ENCODE results near the gene SLC35C1. TPM values are rescaled to one million over a fixed set of nuclear protein-coding genes. Genes with fewer than 3 reads are reported as not detected.

The SLC35C1 gene
- total RNA-seq, 4 donors from 2014 or later, result 3.8 to 12.1 (median 7.0) TPM

DNA sequence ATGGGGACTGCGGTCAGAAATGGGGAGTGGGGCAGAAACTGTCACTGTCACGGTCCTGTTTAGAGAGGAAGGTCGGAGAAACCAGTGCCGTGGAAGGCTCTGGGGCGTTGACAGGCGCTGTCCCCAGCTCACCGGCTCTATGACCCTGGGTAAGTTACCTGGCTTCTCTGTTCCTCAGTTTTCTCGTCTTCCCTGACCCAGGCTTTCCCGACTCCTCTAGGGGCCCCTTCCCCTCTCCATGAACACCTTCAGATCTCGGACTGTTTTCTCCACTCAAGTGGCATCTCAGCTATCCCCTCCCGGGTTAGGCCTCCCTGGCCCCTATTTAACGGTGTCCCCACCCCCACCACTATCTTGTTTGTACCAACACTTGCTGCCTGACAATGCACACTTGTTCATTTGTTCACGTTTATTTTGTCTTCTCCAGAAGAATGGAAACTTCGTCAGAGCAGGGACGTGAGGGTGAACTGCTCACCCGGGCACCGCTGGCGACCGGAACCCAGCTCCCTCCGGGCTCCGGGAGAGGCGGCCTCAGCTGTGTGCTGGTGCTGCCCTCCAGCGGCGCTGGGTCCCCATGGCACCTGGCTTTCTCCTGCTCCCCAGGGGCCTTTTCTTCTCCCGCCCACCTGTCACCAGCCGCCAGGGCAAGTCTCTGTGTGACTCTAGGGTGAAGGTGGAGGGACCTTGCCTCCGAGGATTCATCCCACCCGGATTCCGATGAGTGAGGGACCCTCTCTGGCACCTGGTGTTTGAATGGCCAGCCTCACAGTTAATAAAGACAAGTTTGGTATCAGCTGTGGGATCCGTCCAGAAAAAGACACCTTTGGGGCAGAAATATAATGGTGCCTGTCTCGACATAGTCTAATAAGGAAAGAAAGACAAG, 33.1 kb upstream of the SLC35C1 start:
- intact Hi-C loops (cut with DNase I; ENCODE audit: low total_unique reads), result loop anchor here (10.0 kb wide), 2 partner anchors 407 to 437 kb away; no protein-coding TSS in a partner anchor
- 2% methylated on average over 29 to 31 of the region's 31 CpGs for WGBS, 2 donors
- no peak for TF ChIP-seq POLR2A (IDR thresholded peaks at IDR 0.05)
- TF ChIP-seq, protein P1, sequence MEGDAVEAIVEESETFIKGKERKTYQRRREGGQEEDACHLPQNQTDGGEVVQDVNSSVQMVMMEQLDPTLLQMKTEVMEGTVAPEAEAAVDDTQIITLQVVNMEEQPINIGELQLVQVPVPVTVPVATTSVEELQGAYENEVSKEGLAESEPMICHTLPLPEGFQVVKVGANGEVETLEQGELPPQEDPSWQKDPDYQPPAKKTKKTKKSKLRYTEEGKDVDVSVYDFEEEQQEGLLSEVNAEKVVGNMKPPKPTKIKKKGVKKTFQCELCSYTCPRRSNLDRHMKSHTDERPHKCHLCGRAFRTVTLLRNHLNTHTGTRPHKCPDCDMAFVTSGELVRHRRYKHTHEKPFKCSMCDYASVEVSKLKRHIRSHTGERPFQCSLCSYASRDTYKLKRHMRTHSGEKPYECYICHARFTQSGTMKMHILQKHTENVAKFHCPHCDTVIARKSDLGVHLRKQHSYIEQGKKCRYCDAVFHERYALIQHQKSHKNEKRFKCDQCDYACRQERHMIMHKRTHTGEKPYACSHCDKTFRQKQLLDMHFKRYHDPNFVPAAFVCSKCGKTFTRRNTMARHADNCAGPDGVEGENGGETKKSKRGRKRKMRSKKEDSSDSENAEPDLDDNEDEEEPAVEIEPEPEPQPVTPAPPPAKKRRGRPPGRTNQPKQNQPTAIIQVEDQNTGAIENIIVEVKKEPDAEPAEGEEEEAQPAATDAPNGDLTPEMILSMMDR (IDR thresholded peaks at IDR 0.05), result peak in 1 of 3 donors; percentile 74
- H3K4me3 ChIP-seq (ENCODE audit: low read depth, poor library complexity, severe bottlenecking), result peak overlapping the region; percentile 32
- peak; percentile 67 to 96 for DNase-seq (ENCODE audit: low spot score in 2 of 2)

DNA sequence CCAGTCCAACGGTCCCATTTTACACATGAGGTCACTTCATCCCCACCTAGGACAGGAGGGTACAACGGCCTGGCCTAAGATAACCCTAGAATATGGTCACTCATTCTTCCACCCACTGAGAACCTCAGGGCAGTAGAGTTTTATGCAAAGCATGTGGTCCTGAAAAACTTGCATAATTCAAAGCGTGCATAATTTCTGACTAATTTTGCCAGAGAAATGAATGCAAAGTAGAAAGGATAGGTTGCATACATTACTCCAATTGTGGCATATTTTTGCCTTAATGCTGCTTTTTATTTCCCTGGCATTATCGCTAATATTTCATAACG, 32.5 kb upstream of the SLC35C1 start:
- TF ChIP-seq POLR2A (IDR thresholded peaks at IDR 0.05), result no peak
- TF ChIP-seq, protein P1 (IDR thresholded peaks at IDR 0.05), result no peak
- no peak overlapping the region for H3K4me3 ChIP-seq (ENCODE audit: low read depth, poor library complexity, severe bottlenecking)
- intact Hi-C loops (cut with DNase I; ENCODE audit: low total_unique reads), result loop anchor here (10.0 kb wide), 2 partner anchors 408 to 438 kb away; no protein-coding TSS in a partner anchor
- 51 to 58% methylated on average over 5 of the region's 5 CpGs for WGBS, 2 donors
- DNase-seq (ENCODE audit: low spot score in 2 of 2), result no peak

DNA sequence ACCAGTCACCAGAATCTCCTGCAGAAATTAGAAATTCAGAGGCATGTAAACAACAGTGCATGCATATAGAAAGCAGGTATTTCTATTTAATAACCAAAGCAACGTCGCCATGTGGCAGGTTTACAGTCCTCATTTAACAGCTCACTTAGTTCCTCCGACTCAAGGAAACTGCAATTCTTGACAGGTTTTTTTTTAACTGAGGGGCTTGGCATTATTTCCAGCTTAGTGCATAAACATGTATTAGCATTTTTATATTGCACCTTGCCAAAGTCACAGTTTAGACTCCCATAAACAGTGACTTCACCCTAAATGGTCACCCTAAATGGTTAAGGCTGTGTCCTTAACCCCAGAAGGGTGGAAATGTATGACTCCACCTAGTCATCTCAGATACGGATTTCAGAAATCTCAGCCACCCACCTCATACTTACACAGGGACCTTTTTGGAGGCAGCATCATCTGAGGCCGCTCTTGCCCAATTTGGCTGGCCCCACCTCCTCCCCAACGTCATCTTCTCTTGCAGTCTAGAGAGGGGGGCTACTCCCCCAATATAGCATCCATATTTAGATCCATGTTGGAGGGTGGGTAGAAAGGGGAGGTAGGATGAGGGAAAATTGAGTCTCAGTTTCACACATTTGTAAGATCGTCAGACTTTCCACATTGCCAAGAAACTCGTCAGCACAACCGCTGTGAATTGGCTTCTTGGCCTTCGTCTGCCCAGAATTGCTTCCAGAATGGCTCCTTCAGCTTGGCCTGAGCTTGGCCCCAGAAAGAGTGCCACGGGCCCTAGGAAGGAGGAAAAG, 31.8 kb upstream of the SLC35C1 start:
- peak in 1 of 2 donors; percentile 64 for DNase-seq (ENCODE audit: low spot score in 2 of 2)
- no peak for TF ChIP-seq POLR2A (IDR thresholded peaks at IDR 0.05)
- TF ChIP-seq, protein P1 (IDR thresholded peaks at IDR 0.05), result no peak
- no peak overlapping the region for H3K4me3 ChIP-seq (ENCODE audit: low read depth, poor library complexity, severe bottlenecking)
- 59 to 70% methylated on average over 11 of the region's 11 CpGs for WGBS, 2 donors
- intact Hi-C loops (cut with DNase I; ENCODE audit: low total_unique reads), result loop anchor here (10.0 kb wide), 2 partner anchors 408 to 438 kb away; no protein-coding TSS in a partner anchor

DNA sequence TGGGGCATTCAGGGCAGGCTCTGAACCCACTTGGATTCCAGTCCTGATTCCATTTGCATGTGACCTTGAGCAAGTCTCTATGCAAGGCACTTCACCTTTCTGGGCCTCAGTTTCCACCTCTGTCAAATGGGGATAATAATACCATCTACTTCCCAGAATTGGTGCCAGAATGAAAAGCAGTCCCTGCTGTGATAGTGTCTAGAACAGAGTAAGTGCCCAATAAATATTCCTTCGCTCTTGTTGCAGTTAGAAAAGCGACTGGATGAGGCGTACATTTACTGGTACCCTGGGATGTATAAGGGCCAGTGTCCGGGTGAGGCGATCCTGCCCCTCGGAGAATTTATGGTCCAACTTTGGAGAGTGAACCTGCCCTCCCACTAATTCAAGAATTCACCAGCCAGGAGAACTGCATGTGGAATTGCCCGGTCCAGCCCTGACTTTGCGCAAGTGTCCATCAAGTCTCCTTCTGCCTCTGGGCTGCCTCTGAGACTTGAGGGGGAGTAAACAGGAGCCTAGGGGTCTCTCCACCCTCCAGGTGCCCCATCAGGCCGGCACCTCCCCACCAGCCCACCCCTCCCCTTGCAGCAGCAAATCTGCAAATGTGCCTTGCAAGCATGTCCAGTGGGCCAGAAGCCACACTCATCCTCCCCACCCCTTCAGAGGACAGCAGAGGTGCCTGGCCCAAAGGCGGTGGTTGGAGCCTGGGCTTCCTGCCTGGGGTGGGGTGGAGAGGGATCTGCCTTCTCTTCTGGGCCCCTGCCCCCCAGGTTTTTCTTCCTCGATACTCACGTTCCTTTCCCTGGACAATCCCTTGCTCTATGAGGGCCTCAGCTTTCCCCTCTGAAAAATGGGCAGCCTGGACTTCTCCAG, 30.9 kb upstream of the SLC35C1 start:
- no peak overlapping the region for H3K4me3 ChIP-seq (ENCODE audit: low read depth, poor library complexity, severe bottlenecking)
- DNase-seq (ENCODE audit: low spot score in 2 of 2), result peak in 1 of 2 donors; percentile 65
- TF ChIP-seq POLR2A (IDR thresholded peaks at IDR 0.05), result no peak
- TF ChIP-seq, protein P1 (IDR thresholded peaks at IDR 0.05), result no peak
- 85 to 93% methylated on average over 12 of the region's 12 CpGs for WGBS, 2 donors
- intact Hi-C loops (cut with DNase I; ENCODE audit: low total_unique reads), result loop anchor here (10.0 kb wide), 2 partner anchors 409 to 439 kb away; no protein-coding TSS in a partner anchor

DNA sequence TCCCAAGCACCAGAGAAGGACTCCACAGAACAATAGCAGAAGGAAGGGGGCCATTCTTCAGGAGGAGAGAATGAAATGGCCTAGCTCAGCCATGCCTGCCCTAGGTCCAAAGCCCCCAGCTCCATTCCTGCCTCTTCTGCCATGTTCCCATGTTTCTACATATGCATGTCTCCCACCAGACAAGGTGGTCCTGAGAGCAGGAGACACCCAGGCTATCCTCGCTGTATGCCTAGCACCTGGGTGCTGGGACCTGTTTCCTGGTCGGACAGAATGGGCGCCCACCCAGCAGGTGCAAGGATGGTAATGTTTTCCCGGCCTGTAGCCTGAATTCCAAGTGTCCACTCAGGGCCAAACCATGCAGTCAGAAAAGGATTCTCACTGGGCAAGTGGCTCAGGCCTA, 30.2 kb upstream of the SLC35C1 start:
- WGBS, 2 donors, result 91% methylated on average over 4 of the region's 4 CpGs
- no peak overlapping the region for H3K4me3 ChIP-seq (ENCODE audit: low read depth, poor library complexity, severe bottlenecking)
- intact Hi-C loops (cut with DNase I; ENCODE audit: low total_unique reads), result loop anchor here (10.0 kb wide), 2 partner anchors 410 to 440 kb away; no protein-coding TSS in a partner anchor
- DNase-seq (ENCODE audit: low spot score in 2 of 2), result peak in 1 of 2 donors; percentile 63
- TF ChIP-seq POLR2A (IDR thresholded peaks at IDR 0.05), result no peak
- TF ChIP-seq, protein P1 (IDR thresholded peaks at IDR 0.05), result no peak

Data from lower leg skin (tissue), 4 donors.